Activated T-cell treated with anti-CD3 and anti-CD28 coated beads, Interleukin-2, amount 50 U/mL, for 24 hours (primary cell): ENCODE data around the gene HNRNPUL2.
"Not testable (repeated sequence)": the region's sequence is repeated elsewhere in the genome, so short reads cannot be mapped to it uniquely, and the experiment has no call there.

Source experiments
- DNase-seq: peaks from one replicate; pipeline ENCODE4 v3.0.0-alpha.2; 2020
- H3K27ac Mint-ChIP-seq: 2 replicates; pipeline ENCODE4 v1.8.0; 2020; ENCODE audit warnings: mild to moderate bottlenecking, mixed read lengths
- H3K27me3 Mint-ChIP-seq: 2 replicates; pipeline ENCODE4 v1.8.0; 2020; ENCODE audit warnings: mixed read lengths
- H3K36me3 Mint-ChIP-seq: 2 replicates; pipeline ENCODE4 v1.8.0; 2020; ENCODE audit warnings: low read depth, mixed read lengths
- H3K4me1 Mint-ChIP-seq: 2 replicates; pipeline ENCODE4 v1.8.0; 2020; ENCODE audit warnings: low read depth, mixed read lengths
- H3K4me3 Mint-ChIP-seq: 2 replicates; pipeline ENCODE4 v1.8.0; 2020; ENCODE audit warnings: mild to moderate bottlenecking, moderate library complexity, mixed read lengths
- H3K9me3 Mint-ChIP-seq: 2 replicates; pipeline ENCODE4 v1.8.0; 2020; ENCODE audit warnings: mixed read lengths

Gene HNRNPUL2

DNA sequence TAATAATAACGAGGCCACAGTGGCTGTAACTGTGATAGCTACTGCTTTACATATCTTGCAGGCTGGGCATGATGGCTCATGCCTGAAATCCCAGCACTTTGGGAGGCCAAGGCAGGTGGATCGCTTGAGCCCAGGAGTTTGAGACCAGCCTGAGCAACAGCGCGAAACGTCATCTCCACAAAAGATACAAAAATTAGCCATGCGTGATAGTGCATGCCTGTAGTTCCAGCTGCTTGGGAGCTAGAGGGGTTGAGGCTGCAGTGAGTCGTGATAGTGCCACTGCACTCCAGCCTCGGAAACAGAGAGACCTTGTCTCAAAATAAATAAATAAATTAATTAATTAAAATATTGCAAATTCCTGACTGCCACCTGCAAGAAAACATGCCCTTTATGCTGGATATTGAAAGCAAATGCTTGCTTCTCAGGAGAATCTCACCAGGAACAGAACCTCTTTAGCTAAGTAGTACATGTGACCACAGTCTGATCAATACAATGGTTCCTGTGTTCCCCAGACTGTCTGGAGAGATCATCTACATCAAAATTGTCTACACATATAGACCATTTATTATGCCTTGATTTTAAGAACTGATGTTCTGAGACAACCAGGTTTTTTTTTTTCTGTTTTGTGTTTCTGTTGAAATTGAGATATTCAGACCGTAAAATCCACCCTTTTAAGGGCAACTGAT, 20.4 kb upstream of the HNRNPUL2 start:
- no peak overlapping the region for H3K27ac Mint-ChIP-seq
- no peaks in the 10 kb centered on the region for H3K9me3 Mint-ChIP-seq
- no peaks in the 10 kb centered on the region for H3K27me3 Mint-ChIP-seq
- peaks cover 20% of the 10 kb centered on the region for H3K36me3 Mint-ChIP-seq
- no peak for DNase-seq
- no peak overlapping the region for H3K4me3 Mint-ChIP-seq
- H3K4me1 Mint-ChIP-seq, result peaks cover 23% of the 10 kb centered on the region

DNA sequence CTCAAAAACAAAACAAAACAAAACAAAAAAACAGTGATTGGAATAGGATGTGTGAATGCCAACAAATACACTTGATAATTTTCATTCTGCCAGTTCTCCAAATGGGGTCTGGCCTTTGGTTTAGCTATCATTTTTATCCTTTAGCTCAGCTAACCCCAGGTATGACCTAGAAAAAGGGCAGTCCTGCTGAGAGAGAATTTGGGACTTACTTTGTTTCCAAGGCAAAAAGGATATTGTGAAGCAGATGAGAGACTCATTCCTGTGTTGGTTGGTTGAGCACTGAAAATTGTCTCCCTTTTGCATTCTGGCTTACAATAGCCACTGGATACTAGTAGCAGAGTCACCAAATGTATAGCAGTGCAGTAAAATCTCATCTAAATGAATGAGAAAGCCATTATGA, 9.9 kb upstream of the HNRNPUL2 start:
- peaks cover 7% of the 10 kb centered on the region for H3K4me1 Mint-ChIP-seq
- H3K4me3 Mint-ChIP-seq, result no peak overlapping the region
- no peak for DNase-seq
- no peaks in the 10 kb centered on the region for H3K27me3 Mint-ChIP-seq
- H3K36me3 Mint-ChIP-seq, result peaks cover 71% of the 10 kb centered on the region
- no peak overlapping the region for H3K27ac Mint-ChIP-seq
- no peaks in the 10 kb centered on the region for H3K9me3 Mint-ChIP-seq

DNA sequence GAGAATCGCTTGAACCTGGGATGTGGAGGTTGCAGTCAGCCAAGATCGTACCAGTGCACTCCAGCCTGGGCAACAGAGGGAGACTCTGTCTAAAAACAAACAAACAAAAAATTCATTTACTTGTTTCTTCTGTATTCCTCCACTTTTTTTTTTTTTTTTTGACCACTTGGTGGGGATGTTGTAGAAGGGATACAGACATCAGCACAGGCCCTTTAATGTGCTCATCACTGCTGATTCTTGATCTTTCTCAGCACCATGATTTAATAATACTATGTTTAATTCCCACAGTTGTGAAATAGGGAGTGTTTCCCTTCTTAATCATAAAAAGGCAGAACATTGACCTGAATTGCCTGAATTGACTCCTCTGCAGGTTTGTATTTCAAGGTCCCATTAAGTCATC, 5.6 kb upstream of the HNRNPUL2 start:
- no peak overlapping the region for H3K4me3 Mint-ChIP-seq
- no peaks in the 10 kb centered on the region for H3K9me3 Mint-ChIP-seq
- no peaks in the 10 kb centered on the region for H3K27me3 Mint-ChIP-seq
- peaks cover 24% of the 10 kb centered on the region for H3K4me1 Mint-ChIP-seq
- no peak for DNase-seq
- H3K27ac Mint-ChIP-seq, result peak overlapping the region; percentile 67
- H3K36me3 Mint-ChIP-seq, result peaks cover 63% of the 10 kb centered on the region

DNA sequence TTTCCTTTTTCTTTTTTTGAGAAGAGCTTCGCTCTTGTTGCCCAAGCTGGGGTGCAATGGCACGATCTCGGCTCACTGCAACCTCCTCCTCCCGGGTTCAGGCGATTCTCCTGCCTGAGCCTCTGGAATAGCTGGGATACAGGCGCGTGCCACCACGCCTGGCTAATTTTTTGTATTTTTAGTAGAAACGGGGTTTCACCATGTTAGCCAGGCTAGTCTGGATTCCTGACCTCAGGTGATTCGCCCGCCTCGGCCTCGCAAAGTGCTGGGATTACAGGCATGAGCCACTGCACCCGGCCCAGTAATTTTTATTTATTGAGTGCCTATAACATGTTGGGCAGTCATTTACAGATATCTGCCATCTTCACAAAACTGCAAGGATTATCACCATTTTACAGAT, 2.8 kb upstream of the HNRNPUL2 start:
- DNase-seq, H3K27me3 Mint-ChIP-seq, H3K9me3 Mint-ChIP-seq: not testable (repeated sequence)
- H3K4me3 Mint-ChIP-seq, result peak overlapping the region; percentile 98
- peak overlapping the region; percentile 67 for H3K27ac Mint-ChIP-seq
- H3K4me1 Mint-ChIP-seq, result peaks cover 27% of the 10 kb centered on the region
- H3K36me3 Mint-ChIP-seq, result peaks cover 64% of the 10 kb centered on the region

GRCh38 chr11:62728171-62728988, 1.1 kb upstream of the HNRNPUL2 start, which contains the start of gene TTC9C:
TSS of gene TTC9C (plus strand) at chr11:62728486. CDS start at chr11:62728849, 363 bp downstream.
- Mint-ChIP-seq H3K27ac (peak within 1 kb of the TSS; percentile 100), H3K4me3 (peak within 1 kb of the TSS; percentile 98), H3K4me1 (peaks cover 42% of the 10 kb centered on the region), H3K36me3 (peaks cover 69% of the 10 kb centered on the region), H3K27me3 (no peaks in the 10 kb centered on the region), H3K9me3 (no peaks in the 10 kb centered on the region)
- peak; percentile 85 for DNase-seq

DNA sequence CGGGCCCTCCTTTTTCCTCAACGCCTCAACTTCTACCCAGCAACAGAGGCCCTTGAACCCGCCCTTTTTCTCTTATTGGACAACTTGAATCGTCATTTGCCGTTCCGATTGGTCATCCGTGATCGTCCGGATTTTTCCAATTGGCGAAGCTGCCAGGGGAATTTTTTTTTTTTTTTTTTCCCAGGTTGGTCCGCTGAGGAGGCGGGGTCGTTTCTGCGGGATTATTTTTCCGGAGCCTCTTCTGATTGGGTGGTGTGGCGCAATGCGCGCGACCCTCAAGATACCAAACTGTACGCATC, 564 bp upstream of the HNRNPUL2 start:
- H3K36me3 Mint-ChIP-seq, result peaks cover 70% of the 10 kb centered on the region
- peak overlapping the region; percentile 100 for H3K27ac Mint-ChIP-seq
- peaks cover 41% of the 10 kb centered on the region for H3K4me1 Mint-ChIP-seq
- peak overlapping the region; percentile 98 for H3K4me3 Mint-ChIP-seq
- peak; percentile 84 for DNase-seq
- no peaks in the 10 kb centered on the region for H3K9me3 Mint-ChIP-seq
- H3K27me3 Mint-ChIP-seq, result no peaks in the 10 kb centered on the region

DNA sequence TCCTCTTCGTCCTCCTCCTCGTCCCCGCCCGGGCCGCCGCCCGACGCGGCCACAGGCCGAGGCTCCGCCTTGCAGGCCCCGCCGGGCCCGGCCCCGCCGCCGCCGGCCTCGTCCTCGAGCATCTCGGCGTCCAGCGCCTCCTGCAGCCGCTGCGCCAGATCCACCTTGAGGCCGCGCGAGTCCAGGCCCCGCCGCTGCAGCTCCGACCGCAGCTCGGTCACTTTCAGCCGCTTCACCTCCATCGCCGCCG, 417 bp downstream of the HNRNPUL2 start:
- no peaks in the 10 kb centered on the region for H3K9me3 Mint-ChIP-seq
- peak overlapping the region; percentile 100 for H3K27ac Mint-ChIP-seq
- peaks cover 77% of the 10 kb centered on the region for H3K36me3 Mint-ChIP-seq
- peak overlapping the region; percentile 98 for H3K4me3 Mint-ChIP-seq
- no peaks in the 10 kb centered on the region for H3K27me3 Mint-ChIP-seq
- peaks cover 48% of the 10 kb centered on the region for H3K4me1 Mint-ChIP-seq
- DNase-seq, result no peak

GRCh38 chr11:62726156-62726914, 922 bp downstream of the HNRNPUL2 start:
- H3K4me1 Mint-ChIP-seq, result peaks cover 51% of the 10 kb centered on the region
- peaks cover 78% of the 10 kb centered on the region for H3K36me3 Mint-ChIP-seq
- peak; percentile 63 for DNase-seq
- peak overlapping the region; percentile 100 for H3K27ac Mint-ChIP-seq
- no peaks in the 10 kb centered on the region for H3K27me3 Mint-ChIP-seq
- H3K4me3 Mint-ChIP-seq, result peak overlapping the region; percentile 98
- H3K9me3 Mint-ChIP-seq, result no peaks in the 10 kb centered on the region

- Mint-ChIP-seq H3K27ac (peak overlapping the region; percentile 100), H3K36me3 (peaks cover 81% of the 10 kb centered on the region), H3K4me3 (peak overlapping the region; percentile 98), H3K4me1 (peaks cover 52% of the 10 kb centered on the region), H3K27me3 (no peaks in the 10 kb centered on the region), H3K9me3 (no peaks in the 10 kb centered on the region)
- DNase-seq, result no peak
Observed at GRCh38 chr11:62725646-62726045, 1.6 kb downstream of the HNRNPUL2 start.

- H3K9me3 Mint-ChIP-seq, result no peaks in the 10 kb centered on the region
- peak overlapping the region; percentile 100 for H3K27ac Mint-ChIP-seq
- H3K4me3 Mint-ChIP-seq, result peak overlapping the region; percentile 98
- DNase-seq, result no peak
- H3K36me3 Mint-ChIP-seq, result peaks cover 89% of the 10 kb centered on the region
- H3K4me1 Mint-ChIP-seq, result peaks cover 53% of the 10 kb centered on the region
- H3K27me3 Mint-ChIP-seq, result no peaks in the 10 kb centered on the region
Observed at GRCh38 chr11:62724171-62724570, 3.1 kb downstream of the HNRNPUL2 start.

DNA sequence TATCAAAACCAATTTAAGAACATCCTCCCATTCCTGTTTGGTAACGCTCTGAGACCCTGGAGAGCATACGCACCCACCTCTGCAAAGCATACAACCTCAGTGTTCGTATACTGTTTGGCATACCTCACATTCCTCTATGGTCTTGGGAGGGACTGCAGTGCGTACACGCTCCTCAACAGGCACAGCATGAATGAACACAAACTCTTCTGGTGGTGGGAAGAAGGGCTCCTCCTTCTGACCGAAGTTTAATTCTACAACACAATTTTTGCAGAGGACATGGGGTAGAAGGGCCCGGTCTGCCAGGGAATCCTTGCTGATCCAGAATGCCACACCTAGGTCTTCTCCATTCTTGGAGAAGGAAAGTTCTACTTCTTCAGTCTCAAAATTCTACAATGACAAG, 5.3 kb downstream of the HNRNPUL2 start:
- H3K9me3 Mint-ChIP-seq, result no peaks in the 10 kb centered on the region
- no peak for DNase-seq
- peaks cover 61% of the 10 kb centered on the region for H3K4me1 Mint-ChIP-seq
- H3K27me3 Mint-ChIP-seq, result no peaks in the 10 kb centered on the region
- H3K4me3 Mint-ChIP-seq, result no peak overlapping the region
- H3K27ac Mint-ChIP-seq, result peak overlapping the region; percentile 74
- peaks cover 97% of the 10 kb centered on the region for H3K36me3 Mint-ChIP-seq

GRCh38 chr11:62719302-62719978, 7.8 kb downstream of the HNRNPUL2 start:
- Mint-ChIP-seq H3K36me3 (peaks cover 99% of the 10 kb centered on the region), H3K9me3 (no peaks in the 10 kb centered on the region), H3K4me1 (peaks cover 63% of the 10 kb centered on the region), H3K4me3 (no peak overlapping the region), H3K27me3 (no peaks in the 10 kb centered on the region), H3K27ac (peak overlapping the region; percentile 77)
- no peak for DNase-seq

- Mint-ChIP-seq H3K27me3 (no peaks in the 10 kb centered on the region), H3K4me3 (no peak overlapping the region), H3K9me3 (no peaks in the 10 kb centered on the region), H3K4me1 (peaks cover 63% of the 10 kb centered on the region), H3K36me3 (peaks cover 97% of the 10 kb centered on the region), H3K27ac (peak overlapping the region; percentile 83)
- DNase-seq, result no peak
Observed at GRCh38 chr11:62716816-62717215, 10.4 kb downstream of the HNRNPUL2 start.

DNA sequence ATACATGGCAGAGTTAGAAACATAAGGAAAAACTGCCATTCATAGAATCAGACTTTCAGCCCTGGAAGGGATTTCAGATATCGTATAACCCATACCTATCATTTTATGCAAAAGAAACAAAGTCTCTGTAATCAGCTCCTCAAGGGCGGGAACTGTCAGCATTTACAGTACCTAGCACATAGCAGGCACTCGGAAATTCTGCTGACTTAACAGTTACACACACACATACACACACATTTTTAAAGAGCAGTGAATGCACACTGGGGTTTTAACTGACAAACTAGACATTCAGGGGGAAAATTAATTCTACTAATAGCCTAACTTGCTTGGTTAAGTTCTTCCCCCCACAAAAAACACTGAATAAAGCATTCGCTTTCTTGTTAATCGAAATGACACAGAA, 11.1 kb downstream of the HNRNPUL2 start:
- Mint-ChIP-seq H3K36me3 (peaks cover 97% of the 10 kb centered on the region), H3K27ac (peak overlapping the region; percentile 81), H3K9me3 (no peaks in the 10 kb centered on the region), H3K4me1 (peaks cover 57% of the 10 kb centered on the region), H3K27me3 (no peaks in the 10 kb centered on the region), H3K4me3 (no peak overlapping the region)
- DNase-seq, result no peak
